NB4 (cell line): ENCODE measurements around the gene ENOX1.

Experiments
- MYC ChIP-seq: IDR thresholded peaks from 2 replicates; pipeline ENCODE4 v1.6.1; 2011; ENCODE audit warnings: low read depth, low read length
- POLR2A ChIP-seq: IDR thresholded peaks from 2 replicates; pipeline ENCODE4 v1.6.1; 2011; ENCODE audit warnings: mild to moderate bottlenecking; ENCODE audit not compliant: insufficient read length; ENCODE audit errors: extremely low read depth
- TF ChIP-seq, protein P1 (sequence below): IDR thresholded peaks from one replicate; pipeline ENCODE4 v1.5.1; 2012; ENCODE audit warnings: low read depth, low read length

DNA sequence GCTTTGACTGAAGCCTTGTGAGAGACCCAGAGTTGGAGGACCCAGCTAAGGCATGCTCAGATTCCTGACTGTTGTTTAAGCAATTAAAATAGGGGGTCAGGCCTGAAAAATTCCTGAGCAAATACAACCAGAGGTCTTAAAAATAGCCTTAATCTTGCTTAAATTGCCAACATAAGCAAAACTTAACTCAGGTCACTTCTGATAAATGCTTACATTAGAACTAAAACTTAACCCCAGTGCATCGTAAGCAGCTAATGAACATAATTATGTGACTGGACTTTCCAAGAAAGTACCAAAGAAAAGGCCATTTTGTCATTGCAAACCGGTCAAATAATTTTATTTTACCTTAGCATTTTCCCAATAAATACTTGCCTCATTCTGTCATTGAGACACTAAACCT, 294.5 kb downstream of the ENOX1 start:
- TF ChIP-seq MYC (no peak), POLR2A (no peak)
- TF ChIP-seq, protein P1, sequence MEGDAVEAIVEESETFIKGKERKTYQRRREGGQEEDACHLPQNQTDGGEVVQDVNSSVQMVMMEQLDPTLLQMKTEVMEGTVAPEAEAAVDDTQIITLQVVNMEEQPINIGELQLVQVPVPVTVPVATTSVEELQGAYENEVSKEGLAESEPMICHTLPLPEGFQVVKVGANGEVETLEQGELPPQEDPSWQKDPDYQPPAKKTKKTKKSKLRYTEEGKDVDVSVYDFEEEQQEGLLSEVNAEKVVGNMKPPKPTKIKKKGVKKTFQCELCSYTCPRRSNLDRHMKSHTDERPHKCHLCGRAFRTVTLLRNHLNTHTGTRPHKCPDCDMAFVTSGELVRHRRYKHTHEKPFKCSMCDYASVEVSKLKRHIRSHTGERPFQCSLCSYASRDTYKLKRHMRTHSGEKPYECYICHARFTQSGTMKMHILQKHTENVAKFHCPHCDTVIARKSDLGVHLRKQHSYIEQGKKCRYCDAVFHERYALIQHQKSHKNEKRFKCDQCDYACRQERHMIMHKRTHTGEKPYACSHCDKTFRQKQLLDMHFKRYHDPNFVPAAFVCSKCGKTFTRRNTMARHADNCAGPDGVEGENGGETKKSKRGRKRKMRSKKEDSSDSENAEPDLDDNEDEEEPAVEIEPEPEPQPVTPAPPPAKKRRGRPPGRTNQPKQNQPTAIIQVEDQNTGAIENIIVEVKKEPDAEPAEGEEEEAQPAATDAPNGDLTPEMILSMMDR: no peak
